HG03108 (cell line): ENCODE measurements around the gene ADCK1.
"Not testable (repeated sequence)": the region's sequence is repeated elsewhere in the genome, so short reads cannot be mapped to it uniquely, and the experiment has no call there.

ENCODE experiments used
- ATAC-seq: cut with Tn5 transposase; IDR thresholded peaks from one replicate; pipeline ENCODE4 v1.9.1; 2021; ENCODE audit warnings: moderate library complexity; ENCODE audit not compliant: unreplicated experiment

The ADCK1 gene

GRCh38 chr14:77926942-77927341, 127.0 kb downstream of the ADCK1 start:
- ATAC-seq, result no peak

- no peak for ATAC-seq
Observed at GRCh38 chr14:77931441-77931840, 131.5 kb downstream of the ADCK1 start.

GRCh38 chr14:77936138-77936639, 136.3 kb downstream of the ADCK1 start:
- no peak for ATAC-seq

- ATAC-seq, result no peak
Observed at GRCh38 chr14:77947372-77947771, 147.5 kb downstream of the ADCK1 start.

GRCh38 chr14:77950371-77951063, 150.6 kb downstream of the ADCK1 start:
- ATAC-seq, result no peak

GRCh38 chr14:77955816-77956484, 156.0 kb downstream of the ADCK1 start:
- ATAC-seq, result no peak

- not testable (repeated sequence) for ATAC-seq
Observed at GRCh38 chr14:77959686-77960085, 159.8 kb downstream of the ADCK1 start.

- ATAC-seq, result no peak
Observed at GRCh38 chr14:77961847-77962580, 162.1 kb downstream of the ADCK1 start.

- ATAC-seq, result no peak
Observed at GRCh38 chr14:77962731-77963520, 163.0 kb downstream of the ADCK1 start.

GRCh38 chr14:77964586-77964985, 164.7 kb downstream of the ADCK1 start:
- no peak for ATAC-seq

GRCh38 chr14:77965050-77965449, 165.1 kb downstream of the ADCK1 start:
- no peak for ATAC-seq

GRCh38 chr14:77965919-77966435, 166.1 kb downstream of the ADCK1 start:
- peak; percentile 73 for ATAC-seq

GRCh38 chr14:77967110-77967509, 167.2 kb downstream of the ADCK1 start:
- ATAC-seq, result no peak

GRCh38 chr14:77970646-77971045, 170.7 kb downstream of the ADCK1 start:
- no peak for ATAC-seq

GRCh38 chr14:77973246-77973645, 173.3 kb downstream of the ADCK1 start:
- no peak for ATAC-seq

GRCh38 chr14:77976591-77976990, 176.7 kb downstream of the ADCK1 start:
- no peak for ATAC-seq

- no peak for ATAC-seq
Observed at GRCh38 chr14:77979171-77979570, 179.3 kb downstream of the ADCK1 start.

GRCh38 chr14:77979666-77980351, 179.9 kb downstream of the ADCK1 start:
- ATAC-seq, result no peak

- ATAC-seq, result no peak
Observed at GRCh38 chr14:77980475-77981321, 180.8 kb downstream of the ADCK1 start.
